Testis (tissue), 3 donors: Measurements from ENCODE around the gene SHANK2. TPM values are rescaled to one million over a fixed set of nuclear protein-coding genes. Genes with fewer than 3 reads are reported as not detected.

Experiments used
- DNase-seq: peaks from one replicate; pipeline ENCODE4 v3.0.0-alpha.2; 2019
- H3K27ac ChIP-seq, 2 donors: fragments of 200-600 bp; sonication (generic); one replicate each; pipeline ENCODE4 v1.5.1; 2019
- H3K27me3 ChIP-seq: fragments of 200-600 bp; sonication (generic); one replicate; pipeline ENCODE4 v1.5.1; 2019
- H3K36me3 ChIP-seq: fragments of 200-600 bp; sonication (generic); one replicate; pipeline ENCODE4 v1.5.1; 2017; ENCODE audit warnings: low read depth; ENCODE audit errors: missing control alignments
- H3K4me1 ChIP-seq: fragments of 200-600 bp; sonication (generic); one replicate; pipeline ENCODE4 v1.5.1; 2019
- H3K4me3 ChIP-seq, 2 donors: fragments of 200-600 bp; sonication (generic); one replicate each; pipeline ENCODE4 v1.5.1; 2017 to 2019
- H3K9me3 ChIP-seq: fragments of 200-600 bp; sonication (generic); one replicate; pipeline ENCODE4 v1.5.1; 2017
- CTCF ChIP-seq, 3 experiments: fragments of 450-650 bp in 2 of 3; fragments of 200-600 bp in 1 of 3; sonication (generic) in 1 of 3; IDR thresholded peaks; one replicate each; pipeline ENCODE4 v1.5.1; 2016 to 2019; ENCODE audit warnings: antibody characterized with exemption in 3 of 3, mild to moderate bottlenecking in 2 of 3, moderate library complexity in 1 of 3
- POLR2A ChIP-seq: fragments of 450-650 bp; IDR thresholded peaks from one replicate; pipeline ENCODE4 v1.6.1; 2017; ENCODE audit warnings: antibody characterized with exemption, mild to moderate bottlenecking, moderate library complexity
- WGBS, 2 donors: methylation state at CpG; one replicate each; pipeline ENCODE4 v1.1.5; 2018; 5-methylcytosine and 5-hydroxymethylcytosine counted together
- intact Hi-C: fragments of 100-400 bp; cut with DNase I; formaldehyde crosslinking; loops from one replicate; pipeline ENCODE4 v1.15.1; 2023; ENCODE audit warnings: low total_unique reads
- polyA plus RNA-seq: library from polyadenylated mRNA; stranded (reverse); fragments of 350-450 nt; fragmentation: Illumina TruSeq; extraction: RNeasy Lipid Tissue Mini Kit (QIAGEN cat#74804); gene quantifications from one replicate; pipeline ENCODE4 v1.2.3, GENCODE V29; 2014; ENCODE audit warnings: low read depth, low replicate concordance; ENCODE audit not compliant: insufficient read depth
- total RNA-seq, 2 donors: library from RNA; depleted of rRNA; stranded (reverse); fragments of >200 nt; gene quantifications; one replicate each; pipeline ENCODE4 v1.2.3, GENCODE V29; 2016

Gene SHANK2
- total and polyA plus RNA-seq, 3 donors from 2014 or later: 4.3 to 13.9 (median 8.0) TPM

- Histone ChIP-seq H3K4me3 (no peak overlapping the region), H3K27ac (no peak overlapping the region), H3K27me3 (no peaks in the 10 kb centered on the region), H3K9me3 (no peaks in the 10 kb centered on the region), H3K4me1 (no peaks in the 10 kb centered on the region), H3K36me3 (no peaks in the 10 kb centered on the region)
- intact Hi-C loops: no loop called here
- TF ChIP-seq POLR2A (no peak), CTCF (IDR thresholded peaks at IDR 0.05) (no peak)
- 90 to 91% methylated on average over 15 to 23 of the region's 23 CpGs for WGBS, 2 donors
- DNase-seq: no peak
These were observed 28.4 kb downstream of the SHANK2 start for GRCh38 chr11:71223671-71224660.

DNA sequence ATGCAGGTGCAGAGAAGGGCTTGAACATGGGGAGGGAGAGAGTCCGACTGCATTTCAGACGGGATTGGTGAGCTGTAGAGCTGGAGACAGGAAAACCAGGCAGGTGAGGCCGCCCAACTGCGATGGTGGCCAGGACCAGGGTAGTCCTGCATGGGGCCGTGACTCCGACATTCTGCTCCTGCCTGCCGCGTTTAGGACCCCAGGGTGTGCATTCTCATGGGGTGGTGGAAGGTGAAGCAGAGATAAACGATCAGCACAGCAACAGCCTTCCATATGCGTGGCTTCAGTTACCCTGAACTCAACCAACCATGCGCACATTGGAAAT lies 29.3 kb downstream of the SHANK2 start:
- 88 to 94% methylated on average over 11 of the region's 11 CpGs for WGBS, 2 donors
- no peak for DNase-seq
- intact Hi-C loops: no loop called here

GRCh38 chr11:71222318-71223080 lies 29.9 kb downstream of the SHANK2 start:
- no peaks in the 10 kb centered on the region for H3K36me3 ChIP-seq
- intact Hi-C loops: no loop called here
- no peaks in the 10 kb centered on the region for H3K9me3 ChIP-seq
- H3K27me3 ChIP-seq: no peaks in the 10 kb centered on the region
- no peaks in the 10 kb centered on the region for H3K4me1 ChIP-seq
- TF ChIP-seq POLR2A (no peak), CTCF (IDR thresholded peaks at IDR 0.05) (no peak)
- no peak overlapping the region for H3K4me3 ChIP-seq
- WGBS, 2 donors: 61 to 74% methylated on average over 19 to 22 of the region's 22 CpGs
- DNase-seq: peak; percentile 41
- no peak overlapping the region for H3K27ac ChIP-seq

More for the DNA sequence above, 29.3 kb downstream of the SHANK2 start:
- no peak overlapping the region for H3K4me3 ChIP-seq
- no peaks in the 10 kb centered on the region for H3K27me3 ChIP-seq
- TF ChIP-seq POLR2A (no peak), CTCF (IDR thresholded peaks at IDR 0.05) (no peak)
- H3K4me1 ChIP-seq: no peaks in the 10 kb centered on the region
- no peak overlapping the region for H3K27ac ChIP-seq
- H3K36me3 ChIP-seq: no peaks in the 10 kb centered on the region
- H3K9me3 ChIP-seq: no peaks in the 10 kb centered on the region

DNA sequence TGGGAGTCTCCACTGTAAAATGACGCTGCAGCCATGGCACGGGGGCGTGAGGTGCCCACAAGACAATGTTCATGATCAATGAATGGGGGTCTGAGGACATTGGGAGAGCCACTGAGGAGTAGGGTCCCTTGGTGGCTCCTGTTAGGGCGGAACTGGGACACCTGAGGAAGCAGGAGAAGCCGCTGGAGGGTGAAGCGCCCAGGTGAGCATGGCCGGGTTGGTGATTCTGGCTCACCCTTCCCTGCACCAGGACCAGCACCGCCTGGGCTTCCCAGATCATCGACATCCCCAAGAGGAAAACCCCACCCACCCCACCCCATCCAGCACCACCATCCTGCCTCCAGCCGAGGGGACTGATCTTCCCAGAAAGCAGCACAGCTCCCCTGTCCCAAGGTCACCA lies 30.6 kb downstream of the SHANK2 start:
- Histone ChIP-seq H3K9me3 (no peaks in the 10 kb centered on the region), H3K4me3 (no peak overlapping the region), H3K27me3 (no peaks in the 10 kb centered on the region), H3K4me1 (no peaks in the 10 kb centered on the region), H3K36me3 (no peaks in the 10 kb centered on the region), H3K27ac (no peak overlapping the region)
- DNase-seq: no peak
- intact Hi-C loops: no loop called here
- 80 to 95% methylated on average over 6 to 10 of the region's 10 CpGs for WGBS, 2 donors
- TF ChIP-seq POLR2A (no peak), CTCF (IDR thresholded peaks at IDR 0.05) (no peak)
